Mesendoderm (in vitro differentiated cells): Measurements from ENCODE around the gene CELSR2.

Source experiments
- DNase-seq: peaks from one replicate; pipeline ENCODE4 v3.0.0; 2013
- H2AK5ac ChIP-seq: 2 replicates; pipeline ENCODE4 v1.6.1; 2013; ENCODE audit warnings: low read length, inconsistent platforms
- H2BK120ac ChIP-seq: 2 replicates; pipeline ENCODE4 v1.6.1; 2013; ENCODE audit warnings: low read depth, mild to moderate bottlenecking, low read length, moderate library complexity, mixed read lengths
- H2BK15ac ChIP-seq: replicated peaks from 2 replicates; pipeline ENCODE4 v1.6.1; 2013; ENCODE audit warnings: low read depth, mild to moderate bottlenecking, moderate library complexity
- H2BK5ac ChIP-seq: 2 replicates; pipeline ENCODE4 v1.6.1; 2013; ENCODE audit warnings: low read length, inconsistent platforms
- H3K18ac ChIP-seq: 2 replicates; pipeline ENCODE4 v1.6.1; 2013; ENCODE audit warnings: mild to moderate bottlenecking, low read length, mixed read lengths
- H3K23ac ChIP-seq: one replicate; pipeline ENCODE4 v1.6.1; 2013; ENCODE audit warnings: low read length
- H3K27ac ChIP-seq: 2 replicates; pipeline ENCODE4 v1.5.1; 2013; ENCODE audit warnings: low read depth, mild to moderate bottlenecking, inconsistent platforms, low read length, moderate library complexity
- H3K27me3 ChIP-seq: 2 replicates; pipeline ENCODE4 v1.6.1; 2013; ENCODE audit warnings: low read length, control low read depth, mild to moderate bottlenecking, inconsistent platforms; ENCODE audit not compliant: insufficient read depth, poor library complexity
- H3K36me3 ChIP-seq: 2 replicates; pipeline ENCODE4 v1.6.1; 2013; ENCODE audit warnings: low read length, inconsistent platforms; ENCODE audit not compliant: control insufficient read depth, insufficient read depth
- H3K4ac ChIP-seq: one replicate; pipeline ENCODE4 v1.6.1; 2013; ENCODE audit warnings: low read depth, mild to moderate bottlenecking, low read length, moderate library complexity
- H3K4me1 ChIP-seq: 2 replicates; pipeline ENCODE4 v1.6.1; 2013; ENCODE audit warnings: low read depth, low read length, inconsistent platforms; ENCODE audit not compliant: control insufficient read depth
- H3K4me2 ChIP-seq: 2 replicates; pipeline ENCODE4 v1.6.1; 2013; ENCODE audit warnings: low read length
- H3K4me3 ChIP-seq: 2 replicates; pipeline ENCODE4 v1.5.1; 2013; ENCODE audit warnings: mild to moderate bottlenecking, low read length
- H3K56ac ChIP-seq: one replicate; pipeline ENCODE4 v1.6.1; 2013; ENCODE audit warnings: low read length
- H3K79me1 ChIP-seq: 2 replicates; pipeline ENCODE4 v1.6.1; 2013; ENCODE audit warnings: low read length, inconsistent platforms
- H3K79me2 ChIP-seq: 2 replicates; pipeline ENCODE4 v1.6.1; 2013; ENCODE audit warnings: mild to moderate bottlenecking, low read length; ENCODE audit not compliant: control insufficient read depth, insufficient read depth
- H3K9ac ChIP-seq: 2 replicates; pipeline ENCODE4 v1.6.1; 2013; ENCODE audit warnings: low read length, inconsistent platforms
- H4K5ac ChIP-seq: one replicate; pipeline ENCODE4 v1.6.1; 2013; ENCODE audit warnings: low read length
- H4K8ac ChIP-seq: one replicate; pipeline ENCODE4 v1.6.1; 2013; ENCODE audit warnings: low read depth, mild to moderate bottlenecking, control low read depth, low read length, moderate library complexity
- WGBS: extraction: QIAGEN DNeasy Blood & Tissue Kit; methylation state at CpG from one replicate; pipeline ENCODE4 v1.1.7; 2013; ENCODE audit warnings: low lambda C conversion rate, missing lambda C conversion rate; ENCODE audit not compliant: insufficient coverage; ENCODE audit errors: extremely low coverage; 5-methylcytosine and 5-hydroxymethylcytosine counted together

The CELSR2 gene

GRCh38 chr1:109272831-109273547 is 23.6 kb downstream of the CELSR2 start:
- Histone ChIP-seq H3K4me2 (no peak overlapping the region), H2BK120ac (no peak overlapping the region), H4K8ac (no peak overlapping the region), H3K27ac (no peak overlapping the region), H3K4me3 (no peak overlapping the region), H3K79me1 (no peaks in the 10 kb centered on the region), H3K27me3 (no peaks in the 10 kb centered on the region), H3K36me3 (no peaks in the 10 kb centered on the region), H3K18ac (no peak overlapping the region), H3K23ac (no peak overlapping the region), H3K56ac (no peak overlapping the region), H3K79me2 (no peaks in the 10 kb centered on the region), H3K4me1 (peaks cover 2% of the 10 kb centered on the region), H3K4ac (no peak overlapping the region), H2BK15ac (no peak overlapping the region), H2BK5ac (no peak overlapping the region), H4K5ac (no peak overlapping the region), H3K9ac (no peak overlapping the region), H2AK5ac (no peak overlapping the region)
- no CpG with 5 or more reads among the region's 16 CpGs for WGBS
- DNase-seq: no peak

- peak overlapping the region; percentile 58 for H2AK5ac ChIP-seq
- no peak overlapping the region for H3K23ac ChIP-seq
- H3K56ac ChIP-seq: no peak overlapping the region
- no peak overlapping the region for H2BK15ac ChIP-seq
- no peak overlapping the region for H4K8ac ChIP-seq
- H3K4me1 ChIP-seq: peaks cover 2% of the 10 kb centered on the region
- no peak overlapping the region for H2BK120ac ChIP-seq
- H3K27ac ChIP-seq: no peak overlapping the region
- H3K79me1 ChIP-seq: no peaks in the 10 kb centered on the region
- WGBS: no CpG with 5 or more reads among the region's 30 CpGs
- H3K4ac ChIP-seq: no peak overlapping the region
- no peak overlapping the region for H3K4me2 ChIP-seq
- no peak overlapping the region for H2BK5ac ChIP-seq
- H3K18ac ChIP-seq: no peak overlapping the region
- no peaks in the 10 kb centered on the region for H3K79me2 ChIP-seq
- DNase-seq: no peak
- H3K4me3 ChIP-seq: no peak overlapping the region
- no peak overlapping the region for H4K5ac ChIP-seq
- H3K27me3 ChIP-seq: no peaks in the 10 kb centered on the region
- peaks cover 2% of the 10 kb centered on the region for H3K36me3 ChIP-seq
- no peak overlapping the region for H3K9ac ChIP-seq
These were observed 24.4 kb downstream of the CELSR2 start for GRCh38 chr1:109273570-109274288.

- no peaks in the 10 kb centered on the region for H3K79me2 ChIP-seq
- no peak overlapping the region for H2BK5ac ChIP-seq
- H3K4me3 ChIP-seq: no peak overlapping the region
- WGBS: no CpG with 5 or more reads among the region's 24 CpGs
- H3K36me3 ChIP-seq: peaks cover 5% of the 10 kb centered on the region
- no peak overlapping the region for H3K4ac ChIP-seq
- H3K18ac ChIP-seq: no peak overlapping the region
- no peak overlapping the region for H2BK15ac ChIP-seq
- peak overlapping the region; percentile 45 for H3K23ac ChIP-seq
- H3K27ac ChIP-seq: no peak overlapping the region
- peak; percentile 72 for DNase-seq
- H3K56ac ChIP-seq: peak overlapping the region; percentile 15
- H3K79me1 ChIP-seq: no peaks in the 10 kb centered on the region
- H3K4me2 ChIP-seq: no peak overlapping the region
- no peak overlapping the region for H2AK5ac ChIP-seq
- H4K8ac ChIP-seq: no peak overlapping the region
- peaks cover 2% of the 10 kb centered on the region for H3K4me1 ChIP-seq
- no peaks in the 10 kb centered on the region for H3K27me3 ChIP-seq
- no peak overlapping the region for H4K5ac ChIP-seq
- H3K9ac ChIP-seq: peak overlapping the region; percentile 19
- no peak overlapping the region for H2BK120ac ChIP-seq
These were observed 25.5 kb downstream of the CELSR2 start for GRCh38 chr1:109274533-109275476.

- Histone ChIP-seq H3K18ac (no peak overlapping the region), H3K56ac (peak overlapping the region; percentile 15), H2AK5ac (no peak overlapping the region), H4K8ac (no peak overlapping the region), H2BK120ac (no peak overlapping the region), H3K27me3 (no peaks in the 10 kb centered on the region), H3K4me1 (peaks cover 2% of the 10 kb centered on the region), H3K79me2 (no peaks in the 10 kb centered on the region), H3K4me2 (no peak overlapping the region), H2BK15ac (no peak overlapping the region), H4K5ac (no peak overlapping the region), H3K9ac (no peak overlapping the region), H3K27ac (no peak overlapping the region), H3K4ac (no peak overlapping the region), H2BK5ac (no peak overlapping the region), H3K4me3 (no peak overlapping the region), H3K23ac (no peak overlapping the region), H3K36me3 (peaks cover 6% of the 10 kb centered on the region), H3K79me1 (peaks cover 2% of the 10 kb centered on the region)
- peak; percentile 66 for DNase-seq
- no CpG with 5 or more reads among the region's 9 CpGs for WGBS
These were observed 26.5 kb downstream of the CELSR2 start for GRCh38 chr1:109275706-109276345.

GRCh38 chr1:109277434-109278204 is 28.3 kb downstream of the CELSR2 start:
- Histone ChIP-seq H4K8ac (no peak overlapping the region), H3K4me2 (no peak overlapping the region), H4K5ac (no peak overlapping the region), H3K4me3 (no peak overlapping the region), H2BK120ac (no peak overlapping the region), H3K36me3 (peaks cover 6% of the 10 kb centered on the region), H2BK5ac (no peak overlapping the region), H3K27ac (no peak overlapping the region), H3K4me1 (peaks cover 4% of the 10 kb centered on the region), H2BK15ac (no peak overlapping the region), H3K4ac (no peak overlapping the region), H3K79me1 (peaks cover 9% of the 10 kb centered on the region), H3K56ac (no peak overlapping the region), H3K79me2 (peaks cover 11% of the 10 kb centered on the region), H2AK5ac (no peak overlapping the region), H3K9ac (no peak overlapping the region), H3K23ac (no peak overlapping the region), H3K27me3 (no peaks in the 10 kb centered on the region), H3K18ac (no peak overlapping the region)
- no CpG with 5 or more reads among the region's 7 CpGs for WGBS
- peak; percentile 90 for DNase-seq
